H1 (cell line): ENCODE measurements around the gene SEMA3A. TPM values are rescaled to one million over a fixed set of nuclear protein-coding genes. Genes with fewer than 3 reads are reported as not detected.

Experiments
- CTCF ChIA-PET: fragments of 300-600 bp; sonication (Branson Sonifier 250); formaldehyde crosslinking; loops from one replicate; lab custom pipeline; 2021; ENCODE audit not compliant: partially characterized antibody; lab: Charles Lee
- POLR2A ChIA-PET: fragments of 300-600 bp; sonication (Branson Sonifier 250); formaldehyde crosslinking; loops from one replicate; lab custom pipeline; 2021; ENCODE audit warnings: inconsistent platforms; ENCODE audit not compliant: partially characterized antibody; lab: Charles Lee
- DNase-seq, 2 experiments: peaks; one replicate each; pipeline versions ENCODE4 v3.0.0 to v3.0.0-alpha.2; 2010 to 2022; ENCODE audit warnings: low spot score in 2 of 2, low read depth in 1 of 2, mixed read lengths in 1 of 2
- FAIRE-seq: peaks from 2 replicates; lab custom pipeline; 2011; peaks lifted over from hg19 to GRCh38; lab: Jason Lieb, UNC
- H2AFZ ChIP-seq: 2 replicates; pipeline ENCODE4 v1.8.1; 2012; ENCODE audit warnings: low read length, inconsistent platforms
- H2AK5ac ChIP-seq: 2 replicates; pipeline ENCODE4 v1.6.1; 2013; ENCODE audit warnings: low read depth, low read length
- H2BK120ac ChIP-seq: replicated peaks from 2 replicates; pipeline ENCODE3; 2013; ENCODE audit warnings: low read depth, low read length, inconsistent platforms
- H2BK12ac ChIP-seq: 2 replicates; pipeline ENCODE4 v1.6.1; 2013; ENCODE audit warnings: low read depth, low read length
- H2BK15ac ChIP-seq: 2 replicates; pipeline ENCODE4 v1.6.1; 2013; ENCODE audit warnings: low read length
- H2BK20ac ChIP-seq: 2 replicates; pipeline ENCODE4 v1.6.1; 2013; ENCODE audit warnings: low read length
- H2BK5ac ChIP-seq: 2 replicates; pipeline ENCODE4 v1.6.1; 2013; ENCODE audit warnings: low read depth, low read length
- H3K14ac ChIP-seq: 2 replicates; pipeline ENCODE4 v1.6.1; 2013; ENCODE audit warnings: inconsistent platforms; ENCODE audit not compliant: insufficient read length
- H3K18ac ChIP-seq: 2 replicates; pipeline ENCODE4 v1.6.1; 2013; ENCODE audit warnings: low read length; ENCODE audit errors: extremely low read depth
- H3K23ac ChIP-seq: 2 replicates; pipeline ENCODE4 v1.6.1; 2013; ENCODE audit warnings: inconsistent platforms; ENCODE audit not compliant: insufficient read length
- H3K23me2 ChIP-seq: 2 replicates; pipeline ENCODE4 v1.6.1; 2013; ENCODE audit warnings: low read depth, low read length
- H3K27ac ChIP-seq: 2 replicates; pipeline ENCODE4 v1.6.1; 2011; ENCODE audit warnings: low read depth, low read length, inconsistent platforms
- H3K27me3 ChIP-seq, 4 experiments: replicated peaks in 1 of 4; 1 replicate in 1 of 4; 2 replicates in 3 of 4; pipeline versions ENCODE4 v1.6.1 to v1.8.1; 2011 to 2013; ENCODE audit warnings: low read length in 3 of 4, mild to moderate bottlenecking in 3 of 4, inconsistent platforms in 2 of 4, mixed read lengths in 2 of 4, moderate library complexity in 1 of 4; ENCODE audit not compliant: control insufficient read depth in 3 of 4, insufficient read depth in 3 of 4; ENCODE audit errors: extremely low read depth in 1 of 4
- H3K36me3 ChIP-seq, 4 experiments: 2 replicates each; pipeline versions ENCODE4 v1.6.1 to v1.8.1; 2011 to 2013; ENCODE audit warnings: mild to moderate bottlenecking in 4 of 4, low read length in 3 of 4, moderate library complexity in 2 of 4, control low read depth in 1 of 4, inconsistent platforms in 1 of 4; ENCODE audit not compliant: insufficient read depth in 4 of 4, control insufficient read depth in 2 of 4
- H3K4ac ChIP-seq: replicated peaks from 2 replicates; pipeline ENCODE3; 2013; ENCODE audit warnings: low read length, low read depth, mixed read lengths, inconsistent platforms; ENCODE audit not compliant: insufficient read length
- H3K4me1 ChIP-seq, 4 experiments: replicated peaks in 1 of 4; 1 replicate in 1 of 4; 2 replicates in 3 of 4; pipeline versions ENCODE4 v1.6.1 to v1.8.1; 2011 to 2013; ENCODE audit warnings: low read length in 3 of 4, inconsistent platforms in 2 of 4, mixed read lengths in 1 of 4; ENCODE audit not compliant: insufficient read depth in 4 of 4, control insufficient read depth in 3 of 4
- H3K4me2 ChIP-seq, 2 experiments: 2 replicates each; pipeline versions ENCODE4 v1.6.1 to v1.8.1; 2011 to 2013; ENCODE audit warnings: low read depth in 2 of 2, low read length in 2 of 2, control low read depth in 1 of 2, inconsistent platforms in 1 of 2, mild to moderate bottlenecking in 1 of 2; ENCODE audit not compliant: insufficient read depth in 1 of 2
- H3K4me3 ChIP-seq, 4 experiments: fragments of 200-600, 300-600 bp in 1 of 4; sonication (generic), shearing (Covaris generic), sonication (Bioruptor Twin) in 1 of 4; 2 replicates each; pipeline versions ENCODE4 v1.5.1 to v1.8.1; 2011 to 2016; ENCODE audit warnings: low read length in 4 of 4, low read depth in 3 of 4, control low read depth in 2 of 4, inconsistent platforms in 2 of 4, mild to moderate bottlenecking in 2 of 4, mixed read lengths in 1 of 4, moderate library complexity in 1 of 4; ENCODE audit not compliant: insufficient read depth in 2 of 4; ENCODE audit errors: extremely low read depth in 1 of 4
- H3K56ac ChIP-seq: replicated peaks from 2 replicates; pipeline ENCODE3; 2013; ENCODE audit warnings: low read depth, mild to moderate bottlenecking, mixed read lengths, low read length, inconsistent platforms; ENCODE audit not compliant: insufficient read length
- H3K79me1 ChIP-seq: 2 replicates; pipeline ENCODE4 v1.6.1; 2013; ENCODE audit warnings: low read depth, low read length, control low read depth
- H3K79me2 ChIP-seq, 2 experiments: 2 replicates each; pipeline versions ENCODE4 v1.6.1 to v1.8.1; 2012 to 2013; ENCODE audit warnings: low read length in 2 of 2, mild to moderate bottlenecking in 2 of 2, inconsistent platforms in 1 of 2; ENCODE audit not compliant: insufficient read depth in 2 of 2, control insufficient read depth in 1 of 2
- H3K9ac ChIP-seq, 4 experiments: replicated peaks in 1 of 4; 1 replicate in 1 of 4; 2 replicates in 3 of 4; pipeline versions ENCODE4 v1.6.1 to v1.8.1; 2011 to 2013; ENCODE audit warnings: low read depth in 3 of 4, low read length in 3 of 4, control low read depth in 2 of 4, mild to moderate bottlenecking in 2 of 4, moderate library complexity in 2 of 4, inconsistent platforms in 1 of 4; ENCODE audit errors: extremely low read depth in 1 of 4
- H3K9me3 ChIP-seq, 2 experiments: 2 replicates each; pipeline versions ENCODE4 v1.6.1 to v1.8.1; 2012 to 2013; ENCODE audit warnings: mild to moderate bottlenecking in 2 of 2, moderate library complexity in 2 of 2, control low read depth in 1 of 2, inconsistent platforms in 1 of 2, low read depth in 1 of 2, low read length in 1 of 2, mixed read lengths in 1 of 2; ENCODE audit not compliant: insufficient read depth in 2 of 2
- H4K20me1 ChIP-seq, 2 experiments: replicated peaks in 1 of 2; 2 replicates each; pipeline versions ENCODE3 to v1.8.1; 2011 to 2013; ENCODE audit warnings: inconsistent platforms in 2 of 2, low read length in 2 of 2, mild to moderate bottlenecking in 1 of 2; ENCODE audit not compliant: insufficient read depth in 2 of 2, control insufficient read depth in 1 of 2
- H4K5ac ChIP-seq: 2 replicates; pipeline ENCODE4 v1.6.1; 2013; ENCODE audit warnings: low read length, low read depth, mixed read lengths, inconsistent platforms; ENCODE audit not compliant: insufficient read length
- H4K8ac ChIP-seq: 2 replicates; pipeline ENCODE4 v1.8.0; 2013; ENCODE audit warnings: mild to moderate bottlenecking, moderate library complexity, low read length, inconsistent platforms; ENCODE audit not compliant: insufficient read depth; ENCODE audit errors: extremely low read depth
- H4K91ac ChIP-seq: replicated peaks from 2 replicates; pipeline ENCODE3; 2013; ENCODE audit warnings: low read length, mixed read lengths, inconsistent platforms; ENCODE audit not compliant: insufficient read length
- GABPA ChIP-seq: IDR thresholded peaks from 2 replicates; pipeline ENCODE4 v1.6.1; 2011; ENCODE audit warnings: mild to moderate bottlenecking, low read length, moderate library complexity, borderline replicate concordance; ENCODE audit not compliant: insufficient read depth
- MAX ChIP-seq: IDR thresholded peaks from 2 replicates; pipeline ENCODE4 v1.6.1; 2012; ENCODE audit warnings: inconsistent platforms
- SUZ12 ChIP-seq: fragments of 200-600 bp; sonication (generic); IDR thresholded peaks from 2 replicates; pipeline ENCODE4 v1.6.1; 2012; ENCODE audit warnings: mild to moderate bottlenecking, inconsistent platforms, low read length, moderate library complexity, mixed read lengths
- TAF1 ChIP-seq: IDR thresholded peaks from 2 replicates; pipeline ENCODE4 v1.6.1; 2011; ENCODE audit warnings: mild to moderate bottlenecking, low read depth, low read length
- TCF12 ChIP-seq: IDR thresholded peaks from 2 replicates; pipeline ENCODE4 v1.6.1; 2011; ENCODE audit warnings: low read depth, mild to moderate bottlenecking, low read length
- USF2 ChIP-seq: IDR thresholded peaks from 2 replicates; pipeline ENCODE4 v1.6.1; 2011; ENCODE audit warnings: low read length, improper control_type of control experiment
- YY1 ChIP-seq: IDR thresholded peaks from 2 replicates; pipeline ENCODE4 v1.6.1; 2011; ENCODE audit warnings: low read depth, mild to moderate bottlenecking, low read length
- ZNF274 ChIP-seq: IDR thresholded peaks from 2 replicates; pipeline ENCODE4 v1.7.0; 2012; ENCODE audit warnings: low read length, borderline replicate concordance; ENCODE audit errors: extremely low read depth
- WGBS, 2 experiments: shearing (Covaris generic) in 1 of 2; methylation state at CpG; one replicate each; pipeline versions ENCODE4 v1.1.6 to v1.1.7; 2013 to 2015; ENCODE audit warnings: low lambda C conversion rate in 2 of 2, mixed read lengths in 2 of 2, inconsistent platforms in 1 of 2, low coverage in 1 of 2, missing lambda C conversion rate in 1 of 2; ENCODE audit not compliant: insufficient replicate concordance in 2 of 2, insufficient coverage in 1 of 2, insufficient read length in 1 of 2; ENCODE audit errors: extremely low coverage in 1 of 2, missing lambda C conversion rate in 1 of 2; 5-methylcytosine and 5-hydroxymethylcytosine counted together
- polyA plus RNA-seq, 7 experiments: library from polyadenylated mRNA; depleted of rRNA in 3 of 7; stranded (reverse) in 5 of 7; unstranded in 2 of 7; fragments of >200 nt in 5 of 7; fragments of 200-250 nt in 2 of 7; gene quantifications; 1 replicate in 5 of 7; 2 replicates in 1 of 7; 4 replicates in 1 of 7; pipeline versions ENCODE4 v1.2.1 to v1.2.3, GENCODE V29; 2011 to 2013; ENCODE audit warnings: missing spikeins in 2 of 7, mixed read lengths in 2 of 7
- total RNA-seq: library from RNA; stranded (reverse); fragmentation: NEBNext Ultra II Directional; extraction: Animal tissue kit (Norgen Biotek cat#: 25700); gene quantifications from 2 replicates; pipeline ENCODE4 v1.2.1, GENCODE V29; 2021
- TF ChIP-seq, protein P1 (sequence below): IDR thresholded peaks from 2 replicates; pipeline ENCODE4 v1.6.1; 2012; ENCODE audit warnings: low read length, inconsistent platforms
- TF ChIP-seq, protein P2 (sequence below): IDR thresholded peaks from 2 replicates; pipeline ENCODE4 v1.6.1; 2012; ENCODE audit warnings: inconsistent platforms

SEMA3A gene
- total and polyA plus RNA-seq, 2 of the 8 experiments (the other 6 are each of a cell fraction or from before 2014, with no cell fraction given), result 8.1 to 45.9 TPM

DNA sequence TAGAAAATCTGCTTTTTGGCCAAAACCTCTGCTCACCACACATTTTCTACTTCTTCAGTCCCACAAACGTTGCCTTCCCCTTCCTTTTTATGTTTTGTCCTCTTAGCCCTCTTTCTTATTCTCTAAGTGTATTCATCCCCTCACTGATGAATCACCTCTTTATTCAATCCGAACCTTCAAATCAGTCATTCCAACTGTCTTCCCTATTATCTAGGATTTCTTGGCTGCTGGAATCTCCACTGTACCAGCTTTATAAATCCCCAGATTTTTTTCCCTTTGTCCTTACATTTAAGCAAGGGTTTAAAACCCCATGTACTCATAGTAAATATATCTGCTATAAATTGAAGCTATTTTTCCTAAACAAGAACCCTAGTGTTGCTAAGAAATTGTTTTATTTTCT lies 176.9 kb downstream of the SEMA3A start:
- H2AK5ac ChIP-seq, result no peak overlapping the region
- POLR2A ChIA-PET, result no interaction called here
- TF ChIP-seq YY1 (no peak), GABPA (no peak), TCF12 (no peak), TAF1 (no peak), MAX (no peak), ZNF274 (no peak), USF2 (no peak), SUZ12 (no peak)
- TF ChIP-seq, protein P1, sequence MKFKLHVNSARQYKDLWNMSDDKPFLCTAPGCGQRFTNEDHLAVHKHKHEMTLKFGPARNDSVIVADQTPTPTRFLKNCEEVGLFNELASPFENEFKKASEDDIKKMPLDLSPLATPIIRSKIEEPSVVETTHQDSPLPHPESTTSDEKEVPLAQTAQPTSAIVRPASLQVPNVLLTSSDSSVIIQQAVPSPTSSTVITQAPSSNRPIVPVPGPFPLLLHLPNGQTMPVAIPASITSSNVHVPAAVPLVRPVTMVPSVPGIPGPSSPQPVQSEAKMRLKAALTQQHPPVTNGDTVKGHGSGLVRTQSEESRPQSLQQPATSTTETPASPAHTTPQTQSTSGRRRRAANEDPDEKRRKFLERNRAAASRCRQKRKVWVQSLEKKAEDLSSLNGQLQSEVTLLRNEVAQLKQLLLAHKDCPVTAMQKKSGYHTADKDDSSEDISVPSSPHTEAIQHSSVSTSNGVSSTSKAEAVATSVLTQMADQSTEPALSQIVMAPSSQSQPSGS, result no peak
- TF ChIP-seq, protein P2, sequence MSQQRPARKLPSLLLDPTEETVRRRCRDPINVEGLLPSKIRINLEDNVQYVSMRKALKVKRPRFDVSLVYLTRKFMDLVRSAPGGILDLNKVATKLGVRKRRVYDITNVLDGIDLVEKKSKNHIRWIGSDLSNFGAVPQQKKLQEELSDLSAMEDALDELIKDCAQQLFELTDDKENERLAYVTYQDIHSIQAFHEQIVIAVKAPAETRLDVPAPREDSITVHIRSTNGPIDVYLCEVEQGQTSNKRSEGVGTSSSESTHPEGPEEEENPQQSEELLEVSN, result no peak

More for the DNA sequence above, 176.9 kb downstream of the SEMA3A start:
- no peak overlapping the region for H3K4me2 ChIP-seq
- no peak overlapping the region for H2BK20ac ChIP-seq
- H2BK15ac ChIP-seq, result no peak overlapping the region
- no peak overlapping the region for H3K4me3 ChIP-seq
- no peak overlapping the region for H3K14ac ChIP-seq
- 80% methylated on average over 2 of the region's 2 CpGs; no CpG with 5 or more reads in 1 of the 2 experiments for WGBS, 2 experiments
- no peak overlapping the region for H3K9ac ChIP-seq
- no peaks in the 10 kb centered on the region for H3K36me3 ChIP-seq
- H4K91ac ChIP-seq, result no peak overlapping the region
- peaks cover 0 to 3% (median 0%) of the 10 kb centered on the region in 4 experiments; a peak in 1 of 7 replicates for H3K4me1 ChIP-seq
- no peak overlapping the region for H4K8ac ChIP-seq
- H3K4ac ChIP-seq, result no peak overlapping the region
- H3K56ac ChIP-seq, result no peak overlapping the region
- H3K27me3 ChIP-seq, result no peaks in the 10 kb centered on the region
- H3K79me1 ChIP-seq, result no peaks in the 10 kb centered on the region
- CTCF ChIA-PET, result interaction anchor here (0.7 to 1.6 kb wide), 2 partner anchors 9 to 327 kb away, joined by 3 read pairs; no protein-coding TSS in a partner anchor
- no peaks in the 10 kb centered on the region for H4K20me1 ChIP-seq
- no peak overlapping the region for H3K23ac ChIP-seq
- FAIRE-seq (no peak), DNase-seq (no peak)
- no peaks in the 10 kb centered on the region for H3K9me3 ChIP-seq
- no peak overlapping the region for H2BK12ac ChIP-seq
- H3K27ac ChIP-seq, result no peak overlapping the region
- no peak overlapping the region for H2BK5ac ChIP-seq
- no peak overlapping the region for H2BK120ac ChIP-seq
- H3K18ac ChIP-seq, result no peak overlapping the region
- no peak overlapping the region for H2AFZ ChIP-seq
- H3K79me2 ChIP-seq, result no peaks in the 10 kb centered on the region
- H3K23me2 ChIP-seq, result no peaks in the 10 kb centered on the region
- H4K5ac ChIP-seq, result no peak overlapping the region
